Activated CD8-positive, alpha-beta T cell treated with anti-CD3 and anti-CD28 coated beads for 36 hours (primary cell): ENCODE results near the gene EPS8. TPM values are rescaled to one million over a fixed set of nuclear protein-coding genes. Genes with fewer than 3 reads are reported as not detected.

Experiments
- ATAC-seq: fragments of 200-7000 bp; cut with Tn5 transposase; one replicate; pipeline ENCODE4 v1.10.0; 2021; ENCODE audit warnings: mild to moderate bottlenecking, moderate library complexity
- CTCF ChIA-PET: fragments of 350-600 bp; sonication (Branson Sonifier 250); formaldehyde crosslinking; loops from one replicate; lab custom pipeline; 2021; ENCODE audit warnings: antibody characterized with exemption; lab: Charles Lee
- POLR2A ChIA-PET: fragments of 350-600 bp; sonication (Branson Sonifier 250); formaldehyde crosslinking; loops from one replicate; lab custom pipeline; 2021; ENCODE audit warnings: antibody characterized with exemption; lab: Charles Lee
- DNase-seq: peaks from one replicate; pipeline ENCODE4 v3.0.0-alpha.2; 2020
- H3K27ac Mint-ChIP-seq: one replicate; pipeline ENCODE4 v1.8.0; 2021; ENCODE audit warnings: mild to moderate bottlenecking, mixed read lengths
- H3K27me3 Mint-ChIP-seq: one replicate; pipeline ENCODE4 v1.8.0; 2021; ENCODE audit warnings: mixed read lengths
- H3K36me3 Mint-ChIP-seq: one replicate; pipeline ENCODE4 v1.8.0; 2021; ENCODE audit warnings: low read depth, mixed read lengths
- H3K4me1 Mint-ChIP-seq: one replicate; pipeline ENCODE4 v1.8.0; 2021; ENCODE audit warnings: low read depth, mixed read lengths
- H3K4me3 Mint-ChIP-seq: one replicate; pipeline ENCODE4 v1.8.0; 2021; ENCODE audit warnings: mild to moderate bottlenecking, moderate library complexity, mixed read lengths
- H3K9me3 Mint-ChIP-seq: one replicate; pipeline ENCODE4 v1.8.0; 2021; ENCODE audit warnings: mixed read lengths
- intact Hi-C: fragments of 100-400 bp; cut with micrococcal nuclease; formaldehyde crosslinking; loops from one replicate; pipeline ENCODE4 v1.10.0; 2022
- total RNA-seq, 2 experiments: library from RNA; stranded (reverse); gene quantifications; one replicate each; pipeline ENCODE4 v1.2.3, GENCODE V29; 2021
- TF ChIP-seq, protein P1 (sequence below): fragments of 200-600 bp; IDR thresholded peaks from one replicate; pipeline ENCODE4 v1.8.0; 2022; ENCODE audit warnings: antibody characterized with exemption, mild to moderate bottlenecking

The EPS8 gene
- total RNA-seq, 2 experiments from 2014 or later = 1.8 to 2.3 TPM

DNA sequence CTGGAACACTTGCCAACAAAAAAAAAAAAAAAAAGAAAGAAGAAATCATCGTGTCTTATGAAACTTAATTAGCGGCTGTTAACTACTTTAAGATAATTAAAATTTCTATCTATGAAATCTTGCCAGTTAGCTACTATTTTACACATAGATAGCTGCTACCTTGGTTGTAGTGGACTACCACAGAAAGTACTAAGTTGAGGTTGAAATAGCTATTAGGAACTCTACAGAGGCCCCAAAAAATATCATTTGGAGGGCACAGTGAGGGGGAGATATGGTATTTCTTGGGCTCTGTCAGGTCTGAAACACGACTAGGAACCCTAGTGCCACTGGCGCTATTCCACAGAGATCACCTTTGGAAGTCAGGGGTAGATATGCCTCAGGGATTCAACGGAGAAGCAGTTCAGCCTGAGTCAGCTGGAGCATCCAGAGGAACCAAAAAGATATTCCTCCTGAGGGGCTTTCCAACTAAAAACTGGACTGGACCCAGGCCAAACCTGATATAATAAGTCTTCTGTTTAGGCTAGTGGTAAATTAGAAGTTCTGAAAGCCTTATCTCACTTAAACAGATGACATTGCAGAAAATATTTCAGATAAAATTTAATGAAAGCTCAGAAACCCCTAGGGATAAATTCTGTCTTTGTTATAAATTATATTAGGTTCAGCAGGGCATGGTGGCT lies 126.1 kb downstream of the EPS8 start:
- ChIA-PET POLR2A (no interaction called here), CTCF (no interaction called here)
- no peaks in the 10 kb centered on the region for H3K36me3 Mint-ChIP-seq
- DNase-seq (no peak), ATAC-seq (no peak)
- intact Hi-C loops = no loop called here
- no peaks in the 10 kb centered on the region for H3K9me3 Mint-ChIP-seq
- H3K27ac Mint-ChIP-seq = no peak overlapping the region
- TF ChIP-seq, protein P1, sequence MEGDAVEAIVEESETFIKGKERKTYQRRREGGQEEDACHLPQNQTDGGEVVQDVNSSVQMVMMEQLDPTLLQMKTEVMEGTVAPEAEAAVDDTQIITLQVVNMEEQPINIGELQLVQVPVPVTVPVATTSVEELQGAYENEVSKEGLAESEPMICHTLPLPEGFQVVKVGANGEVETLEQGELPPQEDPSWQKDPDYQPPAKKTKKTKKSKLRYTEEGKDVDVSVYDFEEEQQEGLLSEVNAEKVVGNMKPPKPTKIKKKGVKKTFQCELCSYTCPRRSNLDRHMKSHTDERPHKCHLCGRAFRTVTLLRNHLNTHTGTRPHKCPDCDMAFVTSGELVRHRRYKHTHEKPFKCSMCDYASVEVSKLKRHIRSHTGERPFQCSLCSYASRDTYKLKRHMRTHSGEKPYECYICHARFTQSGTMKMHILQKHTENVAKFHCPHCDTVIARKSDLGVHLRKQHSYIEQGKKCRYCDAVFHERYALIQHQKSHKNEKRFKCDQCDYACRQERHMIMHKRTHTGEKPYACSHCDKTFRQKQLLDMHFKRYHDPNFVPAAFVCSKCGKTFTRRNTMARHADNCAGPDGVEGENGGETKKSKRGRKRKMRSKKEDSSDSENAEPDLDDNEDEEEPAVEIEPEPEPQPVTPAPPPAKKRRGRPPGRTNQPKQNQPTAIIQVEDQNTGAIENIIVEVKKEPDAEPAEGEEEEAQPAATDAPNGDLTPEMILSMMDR = no peak
- no peaks in the 10 kb centered on the region for H3K4me1 Mint-ChIP-seq
- no peak overlapping the region for H3K4me3 Mint-ChIP-seq
- H3K27me3 Mint-ChIP-seq = peaks cover 2% of the 10 kb centered on the region

DNA sequence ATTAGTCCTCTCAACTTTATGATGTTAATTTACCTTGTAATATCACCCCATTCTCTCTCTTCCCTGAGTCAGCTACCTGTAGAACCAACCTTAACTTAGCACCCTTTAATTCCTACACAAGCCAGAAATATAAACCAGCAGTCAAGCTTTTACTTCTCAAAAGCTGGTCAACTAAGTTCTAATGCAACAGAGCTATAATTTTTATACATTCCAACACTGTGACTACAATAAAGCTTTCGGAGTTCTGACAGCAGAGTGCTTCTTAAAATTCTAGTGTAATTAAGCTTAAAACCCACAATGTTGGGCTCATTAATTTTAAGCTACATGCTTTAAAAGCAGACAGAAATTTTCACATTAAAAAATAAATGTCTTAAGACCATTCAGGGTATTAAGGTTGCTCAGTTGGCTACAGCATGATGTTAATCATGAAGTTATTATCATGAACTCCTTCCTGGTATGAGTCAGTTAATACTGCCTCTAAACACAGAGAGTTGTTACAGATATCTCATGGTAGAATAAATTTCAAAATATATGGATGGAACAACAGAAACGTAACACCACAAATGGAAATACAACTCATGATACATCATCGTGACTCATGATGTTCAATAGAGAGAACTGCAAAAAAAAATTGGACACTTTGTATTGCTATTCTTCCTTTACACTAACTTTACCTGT lies 126.7 kb downstream of the EPS8 start:
- TF ChIP-seq, protein P1 = no peak
- Mint-ChIP-seq H3K36me3 (no peaks in the 10 kb centered on the region), H3K9me3 (no peaks in the 10 kb centered on the region), H3K27me3 (peaks cover 2% of the 10 kb centered on the region), H3K4me3 (no peak overlapping the region), H3K27ac (no peak overlapping the region), H3K4me1 (no peaks in the 10 kb centered on the region)
- ChIA-PET CTCF (interaction anchor here (1.3 kb wide), 1 partner anchor 130 kb away, joined by 5 read pairs; no protein-coding TSS in a partner anchor), POLR2A (no interaction called here)
- intact Hi-C loops = no loop called here
- no peak for ATAC-seq
- no peak for DNase-seq

DNA sequence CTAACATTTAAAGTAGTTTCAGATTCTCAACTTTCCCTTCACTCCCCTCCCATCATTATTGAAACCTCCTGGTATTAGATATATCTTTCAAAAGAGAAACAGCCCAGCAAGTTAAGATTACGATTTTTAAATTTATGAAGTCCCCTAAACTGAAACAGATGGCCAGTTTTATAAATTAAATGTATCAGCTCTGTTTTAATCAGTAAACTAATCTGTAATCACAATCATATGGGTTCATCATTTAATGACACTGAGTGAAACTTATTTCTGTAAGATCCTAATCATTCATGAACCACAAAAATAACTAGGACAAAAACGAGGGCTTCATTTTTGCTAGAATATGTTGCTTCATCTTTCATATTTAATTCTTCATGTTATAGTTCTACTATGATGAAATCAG lies 137.8 kb downstream of the EPS8 start:
- Mint-ChIP-seq H3K9me3 (no peaks in the 10 kb centered on the region), H3K4me3 (no peak overlapping the region), H3K27me3 (no peaks in the 10 kb centered on the region), H3K4me1 (no peaks in the 10 kb centered on the region), H3K27ac (no peak overlapping the region), H3K36me3 (no peaks in the 10 kb centered on the region)
- intact Hi-C loops = no loop called here
- TF ChIP-seq, protein P1 = no peak
- no peak for DNase-seq
- no peak for ATAC-seq
- CTCF ChIA-PET = interaction anchor here (0.6 kb wide), 1 partner anchor 17 kb away, joined by 3 read pairs; no protein-coding TSS in a partner anchor
- POLR2A ChIA-PET = no interaction called here

DNA sequence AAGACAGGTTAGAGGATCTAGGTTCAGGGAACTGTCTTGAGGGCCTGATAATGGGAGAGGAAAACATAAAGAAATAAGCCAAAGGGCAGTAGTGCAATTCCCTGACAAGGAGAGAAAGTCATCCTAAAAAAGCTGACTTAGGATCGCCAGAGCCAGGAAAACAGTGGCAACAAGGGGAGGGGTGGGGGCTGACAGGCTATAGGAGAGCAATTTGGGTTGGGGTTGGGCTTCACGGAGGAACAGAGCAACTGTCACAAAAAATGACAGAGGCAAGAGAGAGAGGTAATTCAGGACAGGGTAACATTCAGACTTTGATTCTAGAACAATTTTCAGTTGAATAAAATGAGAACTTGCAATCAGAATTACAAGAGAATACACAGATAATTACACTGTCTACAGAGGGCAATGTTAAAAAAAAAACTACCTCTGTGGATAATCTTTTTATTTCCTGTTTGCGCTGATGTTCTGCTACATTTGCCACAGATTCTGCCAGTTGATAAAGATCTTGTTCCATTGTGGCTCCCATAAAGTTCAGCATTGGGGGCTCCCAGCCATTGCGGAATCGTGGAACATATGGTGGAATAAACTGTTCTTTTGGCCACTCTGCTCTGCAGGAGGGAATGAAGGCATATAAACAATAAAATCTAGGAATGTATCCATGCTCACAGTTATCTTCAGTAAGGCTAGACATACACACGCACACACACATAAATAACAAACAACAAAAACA lies 138.6 kb downstream of the EPS8 start:
- H3K27ac Mint-ChIP-seq = no peak overlapping the region
- CTCF ChIA-PET = no interaction called here
- H3K4me3 Mint-ChIP-seq = no peak overlapping the region
- DNase-seq (no peak), ATAC-seq (no peak)
- intact Hi-C loops = no loop called here
- H3K4me1 Mint-ChIP-seq = no peaks in the 10 kb centered on the region
- TF ChIP-seq, protein P1 = no peak
- no peaks in the 10 kb centered on the region for H3K27me3 Mint-ChIP-seq
- POLR2A ChIA-PET = no interaction called here
- no peaks in the 10 kb centered on the region for H3K9me3 Mint-ChIP-seq
- no peaks in the 10 kb centered on the region for H3K36me3 Mint-ChIP-seq

DNA sequence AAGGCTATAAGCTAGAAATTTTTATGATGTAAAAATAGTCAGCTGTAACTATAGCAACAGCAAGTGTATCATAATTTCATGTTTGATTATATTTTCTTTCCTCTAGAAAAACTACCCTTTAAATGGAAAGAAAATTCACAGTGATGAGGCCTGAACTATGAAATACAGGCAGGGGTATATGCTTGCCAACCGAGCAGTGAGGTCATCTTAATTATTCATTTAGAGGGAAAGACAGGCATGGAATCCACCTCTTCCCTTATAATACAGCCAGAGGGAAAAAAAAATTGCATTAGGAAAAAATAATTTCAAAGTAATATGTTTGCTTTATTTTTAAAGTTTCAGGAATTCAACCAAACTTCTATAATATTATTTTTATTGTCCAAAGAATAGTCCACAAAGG lies 139.8 kb downstream of the EPS8 start:
- ATAC-seq (no peak), DNase-seq (no peak)
- TF ChIP-seq, protein P1 = no peak
- H3K27me3 Mint-ChIP-seq = no peaks in the 10 kb centered on the region
- ChIA-PET CTCF (no interaction called here), POLR2A (no interaction called here)
- H3K4me3 Mint-ChIP-seq = no peak overlapping the region
- H3K9me3 Mint-ChIP-seq = no peaks in the 10 kb centered on the region
- H3K36me3 Mint-ChIP-seq = no peaks in the 10 kb centered on the region
- no peaks in the 10 kb centered on the region for H3K4me1 Mint-ChIP-seq
- intact Hi-C loops = no loop called here
- no peak overlapping the region for H3K27ac Mint-ChIP-seq
